Stomach smooth muscle (tissue), 2 donors: ENCODE data around the gene BAZ2B.
A peak's percentile ranks its signal among the peaks of the same experiment; 100 is the strongest.

ENCODE experiments used
- H3K27ac ChIP-seq: one replicate; pipeline ENCODE4 v1.7.0; 2013; ENCODE audit warnings: mild to moderate bottlenecking, low read length, inconsistent platforms
- H3K27me3 ChIP-seq, 2 donors: one replicate each; pipeline ENCODE4 v1.7.0; 2013; ENCODE audit warnings: low read length in 2 of 2; ENCODE audit not compliant: insufficient read depth in 2 of 2, control insufficient read depth in 1 of 2
- H3K36me3 ChIP-seq, 2 donors: one replicate each; pipeline ENCODE4 v1.7.0; 2013; ENCODE audit warnings: low read length in 2 of 2; ENCODE audit not compliant: control insufficient read depth in 2 of 2, insufficient read depth in 2 of 2
- H3K4me1 ChIP-seq: one replicate; pipeline ENCODE4 v1.7.0; 2013; ENCODE audit warnings: low read length; ENCODE audit not compliant: control insufficient read depth, insufficient read depth
- H3K4me3 ChIP-seq, 2 donors: one replicate each; pipeline ENCODE4 v1.7.0; 2013; ENCODE audit warnings: low read length in 2 of 2
- H3K9ac ChIP-seq, 2 donors: one replicate each; pipeline ENCODE4 v1.7.0; 2013; ENCODE audit warnings: low read length in 2 of 2, mild to moderate bottlenecking in 1 of 2
- H3K9me3 ChIP-seq, 2 donors: one replicate each; pipeline ENCODE4 v1.7.0; 2013; ENCODE audit warnings: low read length in 2 of 2; ENCODE audit not compliant: control insufficient read depth in 2 of 2
- donor health status: healthy.
- donor health status: Pancreatic carcinoma.

Gene BAZ2B

GRCh38 chr2:159615367-159616285, 722 bp downstream of the BAZ2B start:
- Histone ChIP-seq H3K27ac (peak overlapping the region; percentile 90), H3K9ac (peak overlapping the region; percentile 94 to 100), H3K4me1 (peaks cover 2% of the 10 kb centered on the region), H3K36me3 (no peaks in the 10 kb centered on the region), H3K27me3 (no peaks in the 10 kb centered on the region), H3K9me3 (no peaks in the 10 kb centered on the region), H3K4me3 (peak overlapping the region; percentile 79 to 94)

GRCh38 chr2:159614534-159615366, 1.6 kb downstream of the BAZ2B start:
- no peaks in the 10 kb centered on the region for H3K36me3 ChIP-seq
- H3K27me3 ChIP-seq = no peaks in the 10 kb centered on the region
- H3K27ac ChIP-seq = peak overlapping the region; percentile 90
- H3K9me3 ChIP-seq = no peaks in the 10 kb centered on the region
- H3K4me1 ChIP-seq = peaks cover 2% of the 10 kb centered on the region
- H3K9ac ChIP-seq = peak overlapping the region; percentile 94 to 100
- H3K4me3 ChIP-seq = peak overlapping the region; percentile 79 to 94

- peaks cover 2% of the 10 kb centered on the region for H3K4me1 ChIP-seq
- peak overlapping the region; percentile 94 to 100 for H3K9ac ChIP-seq
- no peaks in the 10 kb centered on the region for H3K9me3 ChIP-seq
Measured at GRCh38 chr2:159613651-159614285, 2.6 kb downstream of the BAZ2B start.

GRCh38 chr2:159613091-159613490, 3.3 kb downstream of the BAZ2B start:
- H3K27ac ChIP-seq = no peak overlapping the region
- no peaks in the 10 kb centered on the region for H3K27me3 ChIP-seq
- no peaks in the 10 kb centered on the region for H3K36me3 ChIP-seq
- peaks cover 2% of the 10 kb centered on the region for H3K4me1 ChIP-seq
- H3K9ac ChIP-seq = no peak overlapping the region
- H3K9me3 ChIP-seq = no peaks in the 10 kb centered on the region
- peak overlapping the region; percentile 79 to 94 for H3K4me3 ChIP-seq

More at GRCh38 chr2:159613651-159614285, 2.6 kb downstream of the BAZ2B start:
- Histone ChIP-seq H3K36me3 (no peaks in the 10 kb centered on the region), H3K4me3 (peak overlapping the region; percentile 79 to 94), H3K27ac (peak overlapping the region; percentile 90), H3K27me3 (no peaks in the 10 kb centered on the region)

- H3K27ac ChIP-seq = no peak overlapping the region
- H3K4me3 ChIP-seq = peak overlapping the region in 1 of 2 donors; percentile 0
- H3K9me3 ChIP-seq = no peaks in the 10 kb centered on the region
- H3K27me3 ChIP-seq = no peaks in the 10 kb centered on the region
- peaks cover 2% of the 10 kb centered on the region for H3K4me1 ChIP-seq
- H3K9ac ChIP-seq = no peak overlapping the region
- H3K36me3 ChIP-seq = no peaks in the 10 kb centered on the region
Measured at GRCh38 chr2:159612255-159612901, 4.0 kb downstream of the BAZ2B start.

- Histone ChIP-seq H3K4me1 (peaks cover 2% of the 10 kb centered on the region), H3K27me3 (no peaks in the 10 kb centered on the region), H3K27ac (no peak overlapping the region), H3K4me3 (peak overlapping the region in 1 of 2 donors; percentile 37), H3K9me3 (no peaks in the 10 kb centered on the region), H3K9ac (peak overlapping the region in 1 of 2 donors; percentile 42), H3K36me3 (no peaks in the 10 kb centered on the region)
Measured at GRCh38 chr2:159609811-159610549, 6.4 kb downstream of the BAZ2B start.

- Histone ChIP-seq H3K27ac (no peak overlapping the region), H3K4me1 (peaks cover 2% of the 10 kb centered on the region), H3K9ac (no peak overlapping the region), H3K4me3 (no peak overlapping the region), H3K36me3 (no peaks in the 10 kb centered on the region), H3K27me3 (no peaks in the 10 kb centered on the region), H3K9me3 (no peaks in the 10 kb centered on the region)
Measured at GRCh38 chr2:159608723-159609308, 7.5 kb downstream of the BAZ2B start.

GRCh38 chr2:159608108-159608507, 8.2 kb downstream of the BAZ2B start:
- no peaks in the 10 kb centered on the region for H3K9me3 ChIP-seq
- H3K4me3 ChIP-seq = no peak overlapping the region
- H3K36me3 ChIP-seq = no peaks in the 10 kb centered on the region
- H3K27ac ChIP-seq = no peak overlapping the region
- no peak overlapping the region for H3K9ac ChIP-seq
- no peaks in the 10 kb centered on the region for H3K27me3 ChIP-seq
- peaks cover 2% of the 10 kb centered on the region for H3K4me1 ChIP-seq

- H3K9me3 ChIP-seq = no peaks in the 10 kb centered on the region
- no peaks in the 10 kb centered on the region for H3K27me3 ChIP-seq
- H3K36me3 ChIP-seq = no peaks in the 10 kb centered on the region
- H3K4me3 ChIP-seq = peak overlapping the region in 1 of 2 donors; percentile 18
- no peak overlapping the region for H3K9ac ChIP-seq
- peaks cover 2% of the 10 kb centered on the region for H3K4me1 ChIP-seq
- H3K27ac ChIP-seq = no peak overlapping the region
Measured at GRCh38 chr2:159606287-159606686, 10.1 kb downstream of the BAZ2B start.
